SK-N-SH treated with all-trans-retinoic acid at 6 μM for 48 hours (cell line): ENCODE results near the gene LY6G6F.

Experiments used
- GLIS3 ChIP-seq: fragments of 250-450 bp; sonication (Bioruptor Pico); IDR thresholded peaks from 2 replicates; pipeline ENCODE4 v1.5.0; 2020; ENCODE audit warnings: mild to moderate bottlenecking, moderate library complexity
- RARB ChIP-seq: fragments of 250-450 bp; sonication (Bioruptor Pico); IDR thresholded peaks from 2 replicates; pipeline ENCODE4 v1.8.0; 2021; ENCODE audit warnings: mild to moderate bottlenecking, moderate library complexity
- TCF4 ChIP-seq: fragments of 250-450 bp; sonication (Bioruptor Pico); IDR thresholded peaks from 2 replicates; pipeline ENCODE4 v1.8.0; 2021; ENCODE audit warnings: mild to moderate bottlenecking, moderate library complexity, borderline replicate concordance
- ZNF565 ChIP-seq: fragments of 450-650 bp; formaldehyde crosslinking; conservative IDR thresholded peaks from 2 replicates; pipeline ENCODE4 v1.5.0; 2020; ENCODE audit warnings: low read depth, mild to moderate bottlenecking, moderate library complexity
- ZNF8 ChIP-seq: fragments of 450-650 bp; formaldehyde crosslinking; IDR thresholded peaks from 2 replicates; pipeline ENCODE4 v1.5.0; 2020; ENCODE audit warnings: mild to moderate bottlenecking, moderate library complexity
- TF ChIP-seq, protein P1 (sequence below): fragments of 250-450 bp; sonication (Bioruptor Pico); IDR thresholded peaks from 2 replicates; pipeline ENCODE4 v1.5.1; 2020; ENCODE audit warnings: low read depth, mild to moderate bottlenecking, moderate library complexity
- TF ChIP-seq, protein P2 (sequence below): fragments of 250-450 bp; sonication (Bioruptor Pico); IDR thresholded peaks from 2 replicates; pipeline ENCODE4 v1.8.0; 2020; ENCODE audit warnings: mild to moderate bottlenecking, moderate library complexity, borderline replicate concordance
- TF ChIP-seq, protein P3 (sequence below): fragments of 250-450 bp; sonication (Bioruptor Pico); IDR thresholded peaks from 2 replicates; pipeline ENCODE4 v1.8.0; 2021; ENCODE audit warnings: low read depth, mild to moderate bottlenecking, moderate library complexity, borderline replicate concordance

DNA sequence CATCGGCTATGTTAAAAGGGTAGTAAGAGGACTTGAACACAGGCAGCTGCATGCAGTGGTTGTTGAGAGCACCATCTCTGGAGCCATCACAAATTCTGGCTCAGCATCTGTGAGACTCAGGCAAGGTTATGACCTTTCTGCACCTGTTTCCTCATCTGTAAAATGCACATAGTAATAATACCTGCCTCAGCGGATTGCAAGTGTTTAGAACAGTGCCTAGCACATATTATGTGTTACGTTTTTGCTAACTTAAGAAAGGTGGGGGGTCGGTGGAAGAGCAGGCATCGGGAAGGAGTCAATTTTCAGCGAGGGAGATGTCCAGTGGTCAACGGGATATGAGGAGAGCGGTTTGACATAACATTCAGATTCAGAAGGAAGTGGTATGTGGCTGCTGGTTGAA is 28.7 kb upstream of the LY6G6F start:
- TF ChIP-seq, protein P1, sequence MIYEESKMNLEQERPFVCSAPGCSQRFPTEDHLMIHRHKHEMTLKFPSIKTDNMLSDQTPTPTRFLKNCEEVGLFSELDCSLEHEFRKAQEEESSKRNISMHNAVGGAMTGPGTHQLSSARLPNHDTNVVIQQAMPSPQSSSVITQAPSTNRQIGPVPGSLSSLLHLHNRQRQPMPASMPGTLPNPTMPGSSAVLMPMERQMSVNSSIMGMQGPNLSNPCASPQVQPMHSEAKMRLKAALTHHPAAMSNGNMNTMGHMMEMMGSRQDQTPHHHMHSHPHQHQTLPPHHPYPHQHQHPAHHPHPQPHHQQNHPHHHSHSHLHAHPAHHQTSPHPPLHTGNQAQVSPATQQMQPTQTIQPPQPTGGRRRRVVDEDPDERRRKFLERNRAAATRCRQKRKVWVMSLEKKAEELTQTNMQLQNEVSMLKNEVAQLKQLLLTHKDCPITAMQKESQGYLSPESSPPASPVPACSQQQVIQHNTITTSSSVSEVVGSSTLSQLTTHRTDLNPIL (CRISPR knock-in tag) = no peak
- TF ChIP-seq GLIS3 (CRISPR knock-in tag) = no peak
- TF ChIP-seq, protein P2, sequence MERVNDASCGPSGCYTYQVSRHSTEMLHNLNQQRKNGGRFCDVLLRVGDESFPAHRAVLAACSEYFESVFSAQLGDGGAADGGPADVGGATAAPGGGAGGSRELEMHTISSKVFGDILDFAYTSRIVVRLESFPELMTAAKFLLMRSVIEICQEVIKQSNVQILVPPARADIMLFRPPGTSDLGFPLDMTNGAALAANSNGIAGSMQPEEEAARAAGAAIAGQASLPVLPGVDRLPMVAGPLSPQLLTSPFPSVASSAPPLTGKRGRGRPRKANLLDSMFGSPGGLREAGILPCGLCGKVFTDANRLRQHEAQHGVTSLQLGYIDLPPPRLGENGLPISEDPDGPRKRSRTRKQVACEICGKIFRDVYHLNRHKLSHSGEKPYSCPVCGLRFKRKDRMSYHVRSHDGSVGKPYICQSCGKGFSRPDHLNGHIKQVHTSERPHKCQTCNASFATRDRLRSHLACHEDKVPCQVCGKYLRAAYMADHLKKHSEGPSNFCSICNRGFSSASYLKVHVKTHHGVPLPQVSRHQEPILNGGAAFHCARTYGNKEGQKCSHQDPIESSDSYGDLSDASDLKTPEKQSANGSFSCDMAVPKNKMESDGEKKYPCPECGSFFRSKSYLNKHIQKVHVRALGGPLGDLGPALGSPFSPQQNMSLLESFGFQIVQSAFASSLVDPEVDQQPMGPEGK (CRISPR knock-in tag) = no peak
- TF ChIP-seq ZNF565 (CRISPR knock-in tag) = no peak
- TF ChIP-seq, protein P3, sequence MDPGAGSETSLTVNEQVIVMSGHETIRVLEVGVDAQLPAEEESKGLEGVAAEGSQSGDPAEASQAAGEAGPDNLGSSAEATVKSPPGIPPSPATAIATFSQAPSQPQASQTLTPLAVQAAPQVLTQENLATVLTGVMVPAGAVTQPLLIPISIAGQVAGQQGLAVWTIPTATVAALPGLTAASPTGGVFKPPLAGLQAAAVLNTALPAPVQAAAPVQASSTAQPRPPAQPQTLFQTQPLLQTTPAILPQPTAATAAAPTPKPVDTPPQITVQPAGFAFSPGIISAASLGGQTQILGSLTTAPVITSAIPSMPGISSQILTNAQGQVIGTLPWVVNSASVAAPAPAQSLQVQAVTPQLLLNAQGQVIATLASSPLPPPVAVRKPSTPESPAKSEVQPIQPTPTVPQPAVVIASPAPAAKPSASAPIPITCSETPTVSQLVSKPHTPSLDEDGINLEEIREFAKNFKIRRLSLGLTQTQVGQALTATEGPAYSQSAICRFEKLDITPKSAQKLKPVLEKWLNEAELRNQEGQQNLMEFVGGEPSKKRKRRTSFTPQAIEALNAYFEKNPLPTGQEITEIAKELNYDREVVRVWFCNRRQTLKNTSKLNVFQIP (CRISPR knock-in tag) = no peak
- no peak for TF ChIP-seq TCF4 (CRISPR knock-in tag)
- no peak for TF ChIP-seq RARB
- no peak for TF ChIP-seq ZNF8 (CRISPR knock-in tag)
